Measurements from ENCODE around the gene ROCK1. TPM values are rescaled to one million over a fixed set of nuclear protein-coding genes. Genes with fewer than 3 reads are reported as not detected.
"Not testable (repeated sequence)": the region's sequence is repeated elsewhere in the genome, so short reads cannot be mapped to it uniquely, and the experiment has no call there.

The ROCK1 gene
- 9.6 and 13.8 TPM in 2 replicates for total RNA-seq (2014; rRNA removed; shearing (Covaris generic))

GRCh38 chr18:21111346-21112139 lies at the start of gene ROCK1:
Gene ROCK1, minus strand, starts transcription at chr18:21111813. Its CDS starts 903 bp downstream, at chr18:21110910.
- peak; percentile 95 for DNase-seq (ENCODE audit: low read depth)

- no peak for DNase-seq (ENCODE audit: low read depth)
These were observed 43.8 kb upstream of the ROCK1 start for GRCh38 chr18:21155443-21155842.

GRCh38 chr18:21146016-21146415 lies 34.4 kb upstream of the ROCK1 start:
- no peak for DNase-seq (ENCODE audit: low read depth)

GRCh38 chr18:21145371-21145770 lies 33.8 kb upstream of the ROCK1 start:
- DNase-seq (ENCODE audit: low read depth): no peak

- DNase-seq (ENCODE audit: low read depth): no peak
These were observed 30.2 kb upstream of the ROCK1 start for GRCh38 chr18:21141668-21142422.

GRCh38 chr18:21137719-21138488 lies 26.3 kb upstream of the ROCK1 start:
- not testable (repeated sequence) for DNase-seq (ENCODE audit: low read depth)

GRCh38 chr18:21134895-21135294 lies 23.3 kb upstream of the ROCK1 start:
- no peak for DNase-seq (ENCODE audit: low read depth)

GRCh38 chr18:21132398-21132918 lies 20.8 kb upstream of the ROCK1 start:
- no peak for DNase-seq (ENCODE audit: low read depth)

- DNase-seq (ENCODE audit: low read depth): no peak
These were observed 20.1 kb upstream of the ROCK1 start for GRCh38 chr18:21131698-21132227.

- DNase-seq (ENCODE audit: low read depth): no peak
These were observed 18.1 kb upstream of the ROCK1 start for GRCh38 chr18:21129566-21130216.

GRCh38 chr18:21123290-21123926 lies 11.8 kb upstream of the ROCK1 start:
- DNase-seq (ENCODE audit: low read depth): no peak

- no peak for DNase-seq (ENCODE audit: low read depth)
These were observed 7.2 kb upstream of the ROCK1 start for GRCh38 chr18:21118806-21119205.

GRCh38 chr18:21117409-21118131 lies 6.0 kb upstream of the ROCK1 start:
- no peak for DNase-seq (ENCODE audit: low read depth)

GRCh38 chr18:21115519-21116411 lies 4.2 kb upstream of the ROCK1 start:
- DNase-seq (ENCODE audit: low read depth): no peak

GRCh38 chr18:21112543-21113105 lies 1.0 kb upstream of the ROCK1 start:
- DNase-seq (ENCODE audit: low read depth): no peak

- no peak for DNase-seq (ENCODE audit: low read depth)
These were observed 494 bp upstream of the ROCK1 start for GRCh38 chr18:21112140-21112473.

GRCh38 chr18:21110713-21111345 lies 784 bp downstream of the ROCK1 start:
- DNase-seq (ENCODE audit: low read depth): peak; percentile 28
